Stromal cell of bone marrow (primary cell): ENCODE measurements around the gene CLEC4E.
"Not testable (repeated sequence)": the region's sequence is repeated elsewhere in the genome, so short reads cannot be mapped to it uniquely, and the experiment has no call there.

Experiments
- DNase-seq: peaks from one replicate; pipeline ENCODE4 v3.0.0-alpha.2; 2012; ENCODE audit warnings: low read depth

Gene CLEC4E

GRCh38 chr12:8537820-8538219 lies 2.9 kb downstream of the CLEC4E start:
- DNase-seq: not testable (repeated sequence)

- no peak for DNase-seq
These were observed 8.7 kb downstream of the CLEC4E start for GRCh38 chr12:8532045-8532444.

- no peak for DNase-seq
These were observed 13.2 kb downstream of the CLEC4E start for GRCh38 chr12:8527250-8528130.

- no peak for DNase-seq
These were observed 21.5 kb downstream of the CLEC4E start for GRCh38 chr12:8519171-8519570.

GRCh38 chr12:8517971-8518370 lies 22.7 kb downstream of the CLEC4E start:
- no peak for DNase-seq

- DNase-seq: no peak
These were observed 27.4 kb downstream of the CLEC4E start, which contains the start of gene CLEC4D for GRCh38 chr12:8513256-8513655. TSS of gene CLEC4D (plus strand) at chr12:8513503. CDS start at chr12:8513733, 230 bp downstream.

- DNase-seq: no peak
These were observed 31.5 kb downstream of the CLEC4E start for GRCh38 chr12:8508910-8509841.

GRCh38 chr12:8508223-8508622 lies 32.5 kb downstream of the CLEC4E start:
- no peak for DNase-seq

GRCh38 chr12:8507596-8507995 lies 33.1 kb downstream of the CLEC4E start:
- DNase-seq: no peak

- DNase-seq: peak; percentile 13
These were observed 36.4 kb downstream of the CLEC4E start for GRCh38 chr12:8504351-8504750.

GRCh38 chr12:8501720-8502119 lies 39.0 kb downstream of the CLEC4E start:
- no peak for DNase-seq

GRCh38 chr12:8499616-8500015 lies 41.1 kb downstream of the CLEC4E start:
- DNase-seq: no peak

GRCh38 chr12:8496074-8496473 lies 44.6 kb downstream of the CLEC4E start:
- not testable (repeated sequence) for DNase-seq

GRCh38 chr12:8495671-8496070 lies 45.0 kb downstream of the CLEC4E start:
- DNase-seq: not testable (repeated sequence)

- no peak for DNase-seq
These were observed 47.6 kb downstream of the CLEC4E start for GRCh38 chr12:8493084-8493483.

- no peak for DNase-seq
These were observed 48.8 kb downstream of the CLEC4E start for GRCh38 chr12:8491646-8492530.
